PC-9 (cell line): ENCODE results near the gene CDO1. TPM values are rescaled to one million over a fixed set of nuclear protein-coding genes. Genes with fewer than 3 reads are reported as not detected.

Source experiments
- BruUV-seq: library from RNA; stranded (reverse); fragments of 400-500 nt; replicated peaks from 2 replicates; lab custom pipeline; 2021; lab: Mats Ljungman, UMichigan
- CTCF ChIA-PET: fragments of 300-600 bp; sonication (Branson Sonifier 250); formaldehyde crosslinking; loops from one replicate; lab custom pipeline; 2022; ENCODE audit warnings: antibody characterized with exemption; lab: Charles Lee
- POLR2A ChIA-PET: fragments of 300-600 bp; sonication (Branson Sonifier 250); formaldehyde crosslinking; loops from one replicate; lab custom pipeline; 2022; ENCODE audit warnings: antibody characterized with exemption; ENCODE audit not compliant: unreplicated experiment; lab: Charles Lee
- DNase-seq, 2 experiments: peaks; one replicate each; pipeline versions ENCODE4 v3.0.0 to v3.0.0-alpha.2; 2015 to 2022; ENCODE audit warnings: mixed read lengths in 1 of 2
- H2AFZ ChIP-seq: fragments of 200-600 bp; sonication (generic); 2 replicates; pipeline ENCODE4 v1.8.1; 2017; ENCODE audit warnings: antibody characterized with exemption
- H3F3A ChIP-seq: fragments of 200-600 bp; sonication (generic); 2 replicates; pipeline ENCODE4 v1.8.1; 2017; ENCODE audit warnings: antibody characterized with exemption, mild to moderate bottlenecking, low read depth; ENCODE audit not compliant: insufficient read depth
- H3K27ac ChIP-seq: fragments of 200-600 bp; sonication (generic); 2 replicates; pipeline ENCODE4 v1.6.1; 2016; ENCODE audit warnings: mixed run types
- H3K27me3 ChIP-seq: fragments of 200-600 bp; sonication (generic); 2 replicates; pipeline ENCODE4 v1.6.1; 2016; ENCODE audit warnings: low read depth, mixed run types; ENCODE audit not compliant: insufficient read depth
- H3K36me3 ChIP-seq: fragments of 200-600 bp; sonication (generic); 2 replicates; pipeline ENCODE4 v1.6.1; 2016; ENCODE audit warnings: low read depth, mixed run types
- H3K4me1 ChIP-seq: fragments of 200-600 bp; sonication (generic); replicated peaks from 2 replicates; pipeline ENCODE4 v1.6.1; 2016; ENCODE audit warnings: mixed run types; ENCODE audit not compliant: insufficient read depth
- H3K4me2 ChIP-seq: fragments of 200-600 bp; sonication (generic); 2 replicates; pipeline ENCODE4 v1.6.1; 2017; ENCODE audit warnings: mixed run types
- H3K4me3 ChIP-seq: fragments of 200-600 bp; sonication (generic); 2 replicates; pipeline ENCODE4 v1.6.1; 2016; ENCODE audit warnings: mixed run types
- H3K79me2 ChIP-seq: fragments of 200-600 bp; sonication (generic); 2 replicates; pipeline ENCODE4 v1.6.1; 2017; ENCODE audit warnings: low read depth, mixed run types
- H3K9me2 ChIP-seq: fragments of 200-600 bp; sonication (generic); 2 replicates; pipeline ENCODE4 v1.8.1; 2017; ENCODE audit warnings: mild to moderate bottlenecking; ENCODE audit not compliant: insufficient read depth
- H3K9me3 ChIP-seq: fragments of 200-600 bp; sonication (generic); 2 replicates; pipeline ENCODE4 v1.8.1; 2016; ENCODE audit warnings: low read depth; ENCODE audit not compliant: insufficient read depth
- H4K20me1 ChIP-seq: fragments of 200-600 bp; sonication (generic); 2 replicates; pipeline ENCODE4 v1.8.1; 2017; ENCODE audit not compliant: insufficient read depth
- EZH2 ChIP-seq: fragments of 200-600 bp; sonication (generic); IDR thresholded peaks from 2 replicates; pipeline ENCODE4 v1.8.0; 2017; ENCODE audit warnings: antibody characterized with exemption, low read depth
- intact Hi-C: fragments of 100-400 bp; cut with micrococcal nuclease; formaldehyde crosslinking; loops from one replicate; pipeline ENCODE4 v1.10.0; 2022; ENCODE audit not compliant: unreplicated experiment
- total RNA-seq: library from RNA; stranded (reverse); gene quantifications from 2 replicates; pipeline ENCODE4 v1.2.3, GENCODE V29; 2021
- TF ChIP-seq, protein P1 (sequence below): fragments of 200-600 bp; sonication (generic); conservative IDR thresholded peaks from 2 replicates; pipeline ENCODE4 v1.6.1; 2017; ENCODE audit warnings: mixed run types, antibody characterized with exemption, mild to moderate bottlenecking, moderate library complexity

Gene CDO1
- total RNA-seq, 1 experiment from 2014 or later, result not detected

DNA sequence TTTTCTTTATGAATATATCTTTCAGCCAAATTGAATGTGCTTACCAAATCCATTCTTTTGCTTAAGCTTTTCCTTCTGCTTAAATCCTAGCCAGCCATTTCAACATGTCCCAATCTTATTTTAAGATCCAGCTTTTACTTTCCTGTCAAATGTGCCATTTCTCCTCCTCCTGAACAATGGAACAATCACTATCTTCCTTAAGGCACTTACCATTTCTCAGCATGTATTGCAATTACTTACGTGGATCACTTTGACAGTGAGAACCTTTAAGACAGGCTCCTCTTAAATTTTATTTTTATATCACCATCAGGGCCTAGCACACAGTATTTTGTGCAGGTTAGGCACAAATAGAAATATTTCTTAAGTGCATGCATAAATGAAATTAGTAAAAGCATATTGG is 4.4 kb upstream of the CDO1 start:
- Histone ChIP-seq H3K9me2 (no peaks in the 10 kb centered on the region), H3K36me3 (no peaks in the 10 kb centered on the region), H3K9me3 (no peaks in the 10 kb centered on the region), H3K4me1 (no peaks in the 10 kb centered on the region), H3K4me3 (no peak overlapping the region), H3K4me2 (no peak overlapping the region), H3K27ac (no peak overlapping the region), H3K79me2 (no peaks in the 10 kb centered on the region), H4K20me1 (no peaks in the 10 kb centered on the region), H2AFZ (no peak overlapping the region), H3F3A (no peaks in the 10 kb centered on the region), H3K27me3 (no peaks in the 10 kb centered on the region)
- TF ChIP-seq, protein P1, sequence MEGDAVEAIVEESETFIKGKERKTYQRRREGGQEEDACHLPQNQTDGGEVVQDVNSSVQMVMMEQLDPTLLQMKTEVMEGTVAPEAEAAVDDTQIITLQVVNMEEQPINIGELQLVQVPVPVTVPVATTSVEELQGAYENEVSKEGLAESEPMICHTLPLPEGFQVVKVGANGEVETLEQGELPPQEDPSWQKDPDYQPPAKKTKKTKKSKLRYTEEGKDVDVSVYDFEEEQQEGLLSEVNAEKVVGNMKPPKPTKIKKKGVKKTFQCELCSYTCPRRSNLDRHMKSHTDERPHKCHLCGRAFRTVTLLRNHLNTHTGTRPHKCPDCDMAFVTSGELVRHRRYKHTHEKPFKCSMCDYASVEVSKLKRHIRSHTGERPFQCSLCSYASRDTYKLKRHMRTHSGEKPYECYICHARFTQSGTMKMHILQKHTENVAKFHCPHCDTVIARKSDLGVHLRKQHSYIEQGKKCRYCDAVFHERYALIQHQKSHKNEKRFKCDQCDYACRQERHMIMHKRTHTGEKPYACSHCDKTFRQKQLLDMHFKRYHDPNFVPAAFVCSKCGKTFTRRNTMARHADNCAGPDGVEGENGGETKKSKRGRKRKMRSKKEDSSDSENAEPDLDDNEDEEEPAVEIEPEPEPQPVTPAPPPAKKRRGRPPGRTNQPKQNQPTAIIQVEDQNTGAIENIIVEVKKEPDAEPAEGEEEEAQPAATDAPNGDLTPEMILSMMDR, result no peak
- TF ChIP-seq EZH2, result no peak
- CTCF ChIA-PET, result no interaction called here
- DNase-seq, result no peak
- no TSS peak for BruUV-seq
- POLR2A ChIA-PET, result no interaction called here
- intact Hi-C loops, result no loop called here

DNA sequence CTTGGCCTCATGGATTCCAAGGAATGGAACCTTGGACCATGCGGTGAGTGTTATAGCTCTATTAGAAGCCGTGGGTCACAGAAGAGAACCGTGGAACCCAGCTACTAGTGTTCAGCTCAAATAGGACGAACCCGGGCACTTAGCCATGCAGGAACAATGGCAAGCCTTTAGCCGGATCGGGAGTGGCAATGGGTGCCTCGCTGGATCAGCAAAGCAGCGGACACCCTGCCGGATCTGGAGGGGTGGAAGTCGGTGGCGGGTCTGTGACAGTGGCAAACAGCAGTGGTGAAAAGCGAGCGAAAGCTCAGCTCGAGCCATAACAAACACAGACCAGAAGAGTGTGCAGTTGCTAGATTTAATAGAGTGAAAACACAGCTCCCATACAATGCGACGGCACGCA is 2.4 kb upstream of the CDO1 start:
- CTCF ChIA-PET, result no interaction called here
- Histone ChIP-seq H3K9me2 (no peaks in the 10 kb centered on the region), H3F3A (no peaks in the 10 kb centered on the region), H3K4me2 (no peak overlapping the region), H3K4me1 (no peaks in the 10 kb centered on the region), H3K27me3 (no peaks in the 10 kb centered on the region), H3K36me3 (no peaks in the 10 kb centered on the region), H3K27ac (no peak overlapping the region), H3K9me3 (no peaks in the 10 kb centered on the region), H4K20me1 (no peaks in the 10 kb centered on the region), H3K79me2 (no peaks in the 10 kb centered on the region), H3K4me3 (no peak overlapping the region), H2AFZ (no peak overlapping the region)
- TF ChIP-seq EZH2, result no peak
- TF ChIP-seq, protein P1, result no peak
- POLR2A ChIA-PET, result interaction anchor here (0.5 kb wide), 1 partner anchor 151 kb away, joined by 21 read pairs; no protein-coding TSS in a partner anchor
- no peak for DNase-seq
- no TSS peak for BruUV-seq
- intact Hi-C loops, result no loop called here

DNA sequence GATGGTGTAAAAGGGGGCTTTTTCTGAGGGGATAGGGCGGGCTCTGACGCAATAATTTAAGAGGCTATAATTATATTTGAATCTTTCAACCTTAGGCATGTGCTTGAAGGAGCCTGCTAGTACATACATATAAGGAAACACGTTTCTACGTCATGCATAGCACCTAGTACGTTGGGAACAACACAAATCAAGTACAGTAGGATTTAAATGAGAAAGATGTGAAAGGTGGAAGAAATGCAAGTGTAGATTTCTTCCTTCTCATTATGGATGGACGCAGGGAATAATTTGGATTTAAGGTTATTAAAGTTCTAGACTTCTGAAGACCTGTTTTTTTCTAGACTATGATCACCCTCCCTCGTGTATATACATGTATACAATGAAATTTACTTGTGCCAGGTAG is 927 bp upstream of the CDO1 start:
- H3K36me3 ChIP-seq, result no peaks in the 10 kb centered on the region
- TF ChIP-seq, protein P1, result no peak
- TF ChIP-seq EZH2, result no peak
- no peak overlapping the region for H3K4me2 ChIP-seq
- POLR2A ChIA-PET, result no interaction called here
- no peak overlapping the region for H3K4me3 ChIP-seq
- CTCF ChIA-PET, result no interaction called here
- no peaks in the 10 kb centered on the region for H3K27me3 ChIP-seq
- no peaks in the 10 kb centered on the region for H3K9me2 ChIP-seq
- intact Hi-C loops, result no loop called here
- no peaks in the 10 kb centered on the region for H3K79me2 ChIP-seq
- H3K9me3 ChIP-seq, result no peaks in the 10 kb centered on the region
- H2AFZ ChIP-seq, result no peak overlapping the region
- no peak for DNase-seq
- H4K20me1 ChIP-seq, result no peaks in the 10 kb centered on the region
- H3F3A ChIP-seq, result no peaks in the 10 kb centered on the region
- H3K27ac ChIP-seq, result no peak overlapping the region
- H3K4me1 ChIP-seq, result no peaks in the 10 kb centered on the region
- no TSS peak for BruUV-seq
